Embryonic facial prominence (tissue), 1 donor: ENCODE measurements around the gene FKTN.

ENCODE experiments used
- DNase-seq: peaks from one replicate; pipeline ENCODE4 v3.0.0-alpha.2; 2016; ENCODE audit errors: extremely low spot score

FKTN gene

DNA sequence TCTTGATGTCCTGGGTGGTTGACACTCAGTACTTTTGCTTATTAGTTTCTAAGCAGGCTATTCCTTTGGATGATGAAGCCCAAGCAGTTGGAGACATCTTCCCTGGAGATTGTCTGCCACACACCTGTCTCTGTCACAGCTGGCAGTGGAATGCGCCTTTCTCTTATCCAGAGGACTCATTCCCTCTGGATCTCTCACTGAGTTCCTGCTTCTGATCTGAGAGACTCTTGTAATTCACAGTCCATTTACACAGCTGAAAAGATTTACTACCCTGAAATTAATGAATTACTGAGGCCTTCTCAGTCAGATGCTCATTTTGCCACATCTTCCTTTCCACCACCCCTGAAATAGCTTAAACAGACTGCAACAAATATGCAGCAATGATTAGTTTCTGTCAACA lies 120.2 kb downstream of the FKTN start:
- no peak for DNase-seq

DNA sequence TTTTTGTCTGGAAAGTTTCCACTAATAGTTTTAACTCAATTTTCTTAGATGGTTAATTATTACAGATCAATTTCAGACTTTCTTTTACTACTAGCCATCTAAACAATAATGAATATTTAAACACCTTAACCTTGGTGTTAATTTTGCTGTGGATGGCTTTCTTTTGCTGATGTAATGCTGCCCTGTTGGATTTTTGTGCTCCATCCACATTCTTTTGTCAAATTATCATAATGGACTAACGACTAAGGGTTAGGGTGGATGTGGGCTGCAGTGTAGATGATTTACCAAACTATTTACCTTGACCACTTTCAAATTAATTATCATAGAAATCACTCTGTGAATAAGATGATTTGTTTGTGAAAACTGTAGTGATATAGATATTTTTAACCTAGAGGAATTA lies 120.8 kb downstream of the FKTN start:
- DNase-seq = no peak

DNA sequence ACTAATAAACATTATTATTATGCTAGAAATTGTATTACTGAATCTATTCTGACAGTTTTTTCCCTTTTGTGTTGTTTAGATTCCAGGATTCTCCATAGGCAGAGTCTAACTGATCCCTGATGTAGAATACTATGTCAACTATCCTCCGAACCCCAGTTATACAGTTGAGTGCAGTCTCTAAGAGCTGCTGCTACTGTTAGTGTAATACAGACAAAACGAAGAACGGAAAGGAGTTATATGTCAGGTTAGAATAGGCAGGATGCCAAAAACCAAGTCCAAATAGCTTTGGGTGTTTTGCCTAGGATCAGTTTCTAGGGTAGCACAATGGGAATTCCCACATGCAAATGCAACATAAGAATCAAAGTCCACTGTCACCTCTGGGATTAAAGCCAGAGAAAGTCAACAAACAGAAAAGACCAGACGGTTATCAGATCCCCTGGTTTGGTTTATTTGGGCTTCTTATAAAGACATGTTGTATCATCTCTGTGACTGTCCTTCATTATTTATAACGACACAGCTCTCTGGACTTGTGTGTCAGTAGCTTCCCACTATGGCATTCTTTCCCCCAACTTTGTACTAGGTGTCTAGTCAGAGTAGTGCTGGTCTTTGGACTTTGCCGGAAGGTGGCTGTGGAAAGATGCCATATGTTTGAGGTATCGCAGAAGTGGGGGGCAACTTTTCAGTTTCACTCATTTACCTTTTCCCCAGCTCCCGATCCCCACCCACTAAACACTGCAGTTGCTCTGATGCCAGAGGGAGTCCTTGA lies 121.5 kb downstream of the FKTN start:
- DNase-seq = no peak

DNA sequence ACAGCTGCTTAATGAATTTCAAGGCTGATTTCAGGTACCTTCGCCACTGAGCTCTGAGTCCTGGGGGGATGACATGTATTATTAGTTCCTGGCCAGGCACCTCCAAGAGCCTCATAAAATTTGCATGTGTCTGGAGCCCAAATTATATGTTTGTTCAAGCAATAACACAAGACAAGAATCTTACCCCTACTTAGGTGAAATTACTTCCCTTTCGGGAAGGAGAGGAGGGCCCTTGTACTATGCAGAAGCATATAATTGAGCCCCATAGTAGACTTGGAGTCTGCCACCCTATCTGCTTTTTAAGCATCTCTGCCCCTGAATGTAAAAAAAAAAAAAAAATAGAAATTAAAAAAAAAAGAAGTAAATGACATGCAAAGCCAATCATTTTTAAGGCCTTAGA lies 123.4 kb downstream of the FKTN start:
- no peak for DNase-seq

DNA sequence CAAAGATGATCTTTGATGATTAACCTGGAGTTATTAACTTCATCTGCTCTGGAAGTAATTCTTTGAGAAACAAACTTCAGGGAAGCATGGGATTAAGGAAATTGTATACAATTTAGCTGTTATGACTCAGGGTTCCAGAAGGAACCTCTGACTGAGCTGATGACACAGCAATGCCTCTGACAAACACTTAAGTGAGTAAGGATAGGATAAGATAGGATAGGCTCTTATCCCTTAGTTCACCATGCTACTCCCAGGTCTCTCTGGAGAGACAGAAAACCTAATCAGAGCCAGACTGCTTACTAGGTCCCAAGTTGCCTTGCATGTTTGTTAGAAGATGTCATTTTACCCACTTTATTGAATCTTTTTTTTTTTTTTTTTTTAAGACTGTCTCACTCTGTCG lies 123.8 kb downstream of the FKTN start:
- no peak for DNase-seq

DNA sequence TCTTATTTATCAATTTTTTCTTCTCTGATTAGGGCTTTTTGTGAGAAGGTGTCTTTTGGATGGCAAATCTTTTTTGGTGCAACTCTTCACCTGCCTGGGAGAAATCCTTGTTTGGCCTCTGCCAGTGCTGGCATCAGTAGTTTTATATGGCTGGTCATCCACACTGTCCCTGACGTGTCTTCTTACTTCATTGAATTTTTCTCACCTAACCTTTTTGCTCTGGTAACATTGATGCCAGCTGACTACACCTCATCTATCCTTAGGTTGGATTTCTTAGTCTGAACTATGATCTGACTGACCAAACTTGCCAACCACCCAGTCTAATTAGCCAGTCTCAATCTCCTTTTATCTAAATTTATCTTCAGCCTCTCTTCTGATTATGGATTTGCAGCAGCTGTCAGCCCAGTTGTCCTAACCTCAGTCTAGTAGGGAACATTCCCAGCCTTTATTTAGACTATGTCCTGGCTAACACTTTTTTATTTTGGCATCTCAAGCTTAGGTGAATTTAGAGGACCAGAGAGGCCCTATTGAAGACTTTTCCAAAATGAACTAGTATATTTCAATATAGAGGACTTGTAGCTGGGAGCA lies 125.9 kb downstream of the FKTN start:
- DNase-seq = no peak

DNA sequence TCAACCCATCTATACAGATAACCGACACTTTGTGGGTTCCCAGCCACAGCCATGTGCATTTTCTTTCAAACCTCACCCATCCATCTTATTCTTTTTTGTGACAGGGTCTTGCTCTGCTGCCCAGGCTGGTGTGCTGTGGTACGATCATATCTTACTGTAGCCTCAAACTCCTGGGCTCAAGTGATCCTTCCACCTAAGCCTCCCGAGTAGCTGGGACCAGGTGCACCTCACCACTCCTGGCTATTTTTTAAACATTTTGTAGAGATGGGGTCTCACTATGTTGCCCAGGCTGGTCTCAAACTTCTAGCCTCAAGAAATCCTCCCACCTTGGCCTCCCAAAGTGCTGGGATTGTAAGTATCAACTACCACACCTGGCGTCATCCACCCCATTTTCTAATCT lies 129.0 kb downstream of the FKTN start:
- no peak for DNase-seq
